Vein endothelial cell (primary cell): ENCODE data around the gene KITLG. TPM values are rescaled to one million over a fixed set of nuclear protein-coding genes. Genes with fewer than 3 reads are reported as not detected.

Experiments
- small RNA-seq: library from RNA; depleted of rRNA; stranded (forward); fragments of <200 nt; gene quantifications from one replicate; pipeline ENCODE3, GENCODE V24; 2012
- total RNA-seq: library from RNA; depleted of rRNA; stranded (reverse); fragments of >200 nt; gene quantifications from 2 replicates; pipeline ENCODE4 v1.2.3, GENCODE V29; 2012

Gene KITLG, protein sequence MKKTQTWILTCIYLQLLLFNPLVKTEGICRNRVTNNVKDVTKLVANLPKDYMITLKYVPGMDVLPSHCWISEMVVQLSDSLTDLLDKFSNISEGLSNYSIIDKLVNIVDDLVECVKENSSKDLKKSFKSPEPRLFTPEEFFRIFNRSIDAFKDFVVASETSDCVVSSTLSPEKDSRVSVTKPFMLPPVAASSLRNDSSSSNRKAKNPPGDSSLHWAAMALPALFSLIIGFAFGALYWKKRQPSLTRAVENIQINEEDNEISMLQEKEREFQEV
- 11.1 and 39.6 TPM in 2 replicates for total RNA-seq

DNA sequence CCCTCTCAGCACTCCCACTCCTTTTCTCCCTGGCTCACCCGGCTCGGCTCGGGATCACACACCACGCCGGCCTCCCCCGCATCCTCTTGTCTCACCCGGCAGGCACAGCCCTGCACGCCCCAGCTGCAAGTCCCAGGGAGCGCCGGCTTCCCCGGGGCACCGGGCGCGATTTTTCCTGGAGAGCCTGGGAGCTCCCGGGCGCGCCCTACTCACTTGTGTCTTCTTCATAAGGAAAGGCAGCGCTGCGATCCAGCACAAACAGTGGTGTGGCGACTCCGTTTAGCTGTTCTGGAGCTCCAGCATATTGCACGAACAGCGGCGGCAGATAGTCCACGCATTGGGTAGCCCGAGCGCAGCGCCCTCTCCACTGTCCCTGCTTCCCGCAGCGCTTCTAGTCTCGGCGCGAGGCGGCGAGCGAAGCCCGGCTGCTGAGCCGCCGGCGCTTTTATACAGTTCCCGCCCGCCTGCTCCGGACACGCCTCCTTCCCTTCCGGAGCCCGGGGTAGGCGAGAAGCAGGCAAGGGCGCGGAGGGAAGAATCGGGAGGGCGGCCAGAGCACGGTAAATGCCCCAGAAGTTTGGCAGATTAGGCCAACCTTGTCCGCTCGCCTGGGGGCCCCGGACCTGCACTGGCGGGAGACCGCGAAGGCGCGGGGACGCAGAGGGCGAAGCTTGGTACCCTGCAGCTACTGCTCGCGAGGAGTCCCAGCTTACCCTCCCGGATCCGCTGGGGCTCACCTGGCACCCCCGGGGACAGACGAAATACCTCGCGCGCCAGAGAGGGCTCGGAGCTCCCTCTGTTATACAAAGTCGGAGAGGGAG is at the start of gene KITLG:
TSS of gene KITLG (minus strand) at position 421 of the 821 bp plus-strand sequence. CDS start at position 228, 193 bp downstream.

Small RNA genes within 50 kb of the gene (small RNA-seq; reads per million reads assigned to genes)
- gene RNU1-117P, result 0.34 reads per million, percentile 14 among the genes with 10 or more reads in this experiment
